CD4-positive, alpha-beta T cell treated with Interleukin-17A for 4 hours (primary cell): ENCODE data around the gene SMKR1.
"Not testable (repeated sequence)": the region's sequence is repeated elsewhere in the genome, so short reads cannot be mapped to it uniquely, and the experiment has no call there.

Experiments used
- DNase-seq: peaks from one replicate; pipeline ENCODE4 v3.0.0-alpha.2; 2020; ENCODE audit warnings: mixed read lengths

SMKR1 gene

GRCh38 chr7:129530795-129531391, 28.6 kb downstream of the SMKR1 start:
- peak; percentile 21 for DNase-seq

- no peak for DNase-seq
Measured at GRCh38 chr7:129531721-129532120, 29.4 kb downstream of the SMKR1 start.

- no peak for DNase-seq
Measured at GRCh38 chr7:129532375-129532774, 30.0 kb downstream of the SMKR1 start.

- DNase-seq = not testable (repeated sequence)
Measured at GRCh38 chr7:129534558-129535274, 32.4 kb downstream of the SMKR1 start.

GRCh38 chr7:129535896-129536295, 33.6 kb downstream of the SMKR1 start:
- DNase-seq = no peak

- DNase-seq = no peak
Measured at GRCh38 chr7:129536323-129536722, 34.0 kb downstream of the SMKR1 start.

GRCh38 chr7:129538790-129539189, 36.5 kb downstream of the SMKR1 start:
- no peak for DNase-seq

- no peak for DNase-seq
Measured at GRCh38 chr7:129540340-129540739, 38.0 kb downstream of the SMKR1 start.

- DNase-seq = no peak
Measured at GRCh38 chr7:129544700-129545099, 42.4 kb downstream of the SMKR1 start.

- no peak for DNase-seq
Measured at GRCh38 chr7:129550693-129551360, 48.5 kb downstream of the SMKR1 start.

- peak; percentile 56 for DNase-seq
Measured at GRCh38 chr7:129553899-129554461, 51.6 kb downstream of the SMKR1 start.

- DNase-seq = no peak
Measured at GRCh38 chr7:129556607-129557133, 54.3 kb downstream of the SMKR1 start.

GRCh38 chr7:129557686-129558481, 55.6 kb downstream of the SMKR1 start:
- DNase-seq = no peak

- DNase-seq = no peak
Measured at GRCh38 chr7:129559564-129559963, 57.2 kb downstream of the SMKR1 start.

- no peak for DNase-seq
Measured at GRCh38 chr7:129560831-129561230, 58.5 kb downstream of the SMKR1 start.

GRCh38 chr7:129561677-129562359, 59.5 kb downstream of the SMKR1 start:
- no peak for DNase-seq
